Measurements from ENCODE around the gene CYBA. TPM values are rescaled to one million over a fixed set of nuclear protein-coding genes. Genes with fewer than 3 reads are reported as not detected.
A peak's percentile ranks its signal among the peaks of the same experiment; 100 is the strongest.
"Not testable (repeated sequence)": the region's sequence is repeated elsewhere in the genome, so short reads cannot be mapped to it uniquely, and the experiment has no call there.

The CYBA gene
- total and polyA plus RNA-seq, 9 donors = 41.9 to 69.3 (median 50.4) TPM

DNA sequence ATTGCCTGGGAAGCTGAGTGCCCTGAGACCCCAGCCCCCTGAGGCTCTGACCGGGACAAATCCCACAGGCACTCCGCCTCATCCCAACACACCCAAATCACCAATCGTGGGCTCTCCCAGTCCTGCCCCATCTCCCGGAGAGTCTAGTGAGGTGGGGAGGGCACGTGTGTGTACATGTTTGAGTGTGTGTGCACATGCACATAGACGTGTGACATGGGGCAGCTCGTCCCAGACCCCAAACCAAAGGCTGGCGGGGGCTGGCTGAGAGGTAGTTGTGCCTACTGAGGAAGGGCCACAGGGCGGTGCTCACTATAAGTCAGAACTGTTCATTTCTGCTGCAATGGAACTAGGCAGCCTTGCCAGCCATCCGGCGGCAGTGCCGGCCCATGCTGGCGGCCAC lies 26.9 kb upstream of the CYBA start:
- Histone ChIP-seq H3K27ac (ENCODE audit: low read length) (no peak overlapping the region), H3K9me3 (replicated peaks; ENCODE audit: control insufficient read depth, low read depth, low read length) (no peaks in the 10 kb centered on the region), H3K4me3 (ENCODE audit: low read length) (no peak overlapping the region), H3K4me1 (ENCODE audit: control insufficient read depth, insufficient read depth, low read length) (peaks cover 47% of the 10 kb centered on the region), H3K36me3 (ENCODE audit: control insufficient read depth, insufficient read depth, low read length) (peaks cover 9% of the 10 kb centered on the region), H3K27me3 (ENCODE audit: control insufficient read depth, insufficient read depth, low read length) (peaks cover 21% of the 10 kb centered on the region)
- no peak for DNase-seq
- 52% methylated on average over 7 of the region's 13 CpGs for WGBS (ENCODE audit: insufficient coverage)

DNA sequence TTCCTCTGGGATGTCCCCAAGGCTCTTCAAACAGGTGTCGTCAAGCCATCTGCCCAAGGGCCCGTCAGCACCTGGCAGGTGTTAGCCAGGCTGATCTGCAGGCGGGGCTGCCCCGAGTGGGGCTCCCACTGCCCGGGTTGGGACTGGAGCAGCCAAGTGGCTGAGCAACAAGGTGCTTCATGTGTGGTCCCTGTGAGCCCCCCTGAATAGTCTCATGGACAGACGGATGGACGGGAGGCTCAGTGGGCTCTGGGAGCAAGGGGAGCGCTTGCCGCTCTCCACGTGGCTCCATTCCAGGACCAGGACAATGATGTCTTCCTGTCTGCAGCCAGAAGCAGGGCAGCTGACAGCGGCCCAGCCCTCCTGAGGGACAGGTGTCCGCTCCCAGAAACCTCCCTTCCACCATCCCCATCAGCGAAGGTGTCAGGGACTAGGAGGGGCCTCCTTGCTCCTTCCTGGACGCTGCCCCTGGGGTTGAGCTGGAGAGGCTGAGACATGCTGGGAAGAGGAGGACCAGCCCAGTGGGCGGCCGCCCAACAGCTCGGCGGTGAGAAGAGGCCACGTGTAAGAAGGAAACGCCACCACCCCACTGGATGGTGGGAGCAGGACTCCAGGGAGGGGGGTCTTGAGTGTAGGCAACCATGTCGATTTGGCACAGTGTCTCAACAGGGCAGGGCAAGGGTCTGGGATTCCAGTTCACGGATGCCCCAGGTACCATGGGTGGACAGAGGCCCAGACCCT lies 25.8 kb upstream of the CYBA start:
- Histone ChIP-seq H3K9me3 (replicated peaks; ENCODE audit: control insufficient read depth, low read depth, low read length) (no peaks in the 10 kb centered on the region), H3K27ac (ENCODE audit: low read length) (no peak overlapping the region), H3K4me3 (ENCODE audit: low read length) (no peak overlapping the region), H3K36me3 (ENCODE audit: control insufficient read depth, insufficient read depth, low read length) (peaks cover 12% of the 10 kb centered on the region), H3K4me1 (ENCODE audit: control insufficient read depth, insufficient read depth, low read length) (peaks cover 51% of the 10 kb centered on the region), H3K27me3 (ENCODE audit: control insufficient read depth, insufficient read depth, low read length) (peaks cover 15% of the 10 kb centered on the region)
- no peak for DNase-seq
- 69% methylated on average over 19 of the region's 22 CpGs for WGBS (ENCODE audit: insufficient coverage)

DNA sequence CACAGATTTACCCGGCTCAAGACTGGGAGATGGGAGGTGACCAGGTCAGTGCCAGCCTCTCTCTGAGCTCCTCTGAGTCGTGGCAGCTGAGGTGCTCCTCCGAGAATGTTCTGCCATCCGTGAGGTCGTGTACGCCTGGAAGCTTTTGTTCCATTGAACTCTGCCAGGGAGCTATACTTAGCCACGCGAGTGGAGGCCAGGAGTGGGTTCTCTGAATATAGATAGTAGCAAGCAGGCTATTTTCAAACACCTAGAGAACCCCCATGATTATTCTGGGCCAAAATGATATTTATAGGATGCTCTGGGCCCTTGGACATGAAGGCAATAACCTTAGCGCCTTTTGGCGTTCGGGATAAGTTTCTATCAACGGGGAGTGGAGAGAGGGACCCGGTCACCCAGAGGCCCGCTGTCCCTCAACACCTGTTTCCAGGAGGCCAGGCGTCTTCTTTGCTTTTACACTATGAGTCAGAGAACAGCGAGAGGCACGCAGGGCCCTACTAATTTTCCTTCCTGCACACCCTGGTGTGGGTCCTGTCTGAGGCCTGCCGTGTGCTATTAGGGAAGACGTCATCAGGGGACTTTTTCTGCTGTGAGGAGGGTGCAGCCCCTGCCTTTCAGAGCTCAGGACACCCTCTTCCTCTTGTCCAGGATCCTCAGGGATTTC lies 23.0 kb upstream of the CYBA start:
- H3K4me3 ChIP-seq (ENCODE audit: low read length) = no peak overlapping the region
- peak overlapping the region; percentile 82 for H3K27ac ChIP-seq (ENCODE audit: low read length)
- no peaks in the 10 kb centered on the region for H3K9me3 ChIP-seq (replicated peaks; ENCODE audit: control insufficient read depth, low read depth, low read length)
- 90% methylated on average over 13 of the region's 19 CpGs for WGBS (ENCODE audit: insufficient coverage)
- H3K4me1 ChIP-seq (ENCODE audit: control insufficient read depth, insufficient read depth, low read length) = peaks cover 51% of the 10 kb centered on the region
- H3K36me3 ChIP-seq (ENCODE audit: control insufficient read depth, insufficient read depth, low read length) = peaks cover 12% of the 10 kb centered on the region
- peak; percentile 51 for DNase-seq
- H3K27me3 ChIP-seq (ENCODE audit: control insufficient read depth, insufficient read depth, low read length) = peaks cover 9% of the 10 kb centered on the region

GRCh38 chr16:88672776-88673175 lies 21.9 kb upstream of the CYBA start:
- peaks cover 48% of the 10 kb centered on the region for H3K4me1 ChIP-seq (ENCODE audit: control insufficient read depth, insufficient read depth, low read length)
- H3K36me3 ChIP-seq (ENCODE audit: control insufficient read depth, insufficient read depth, low read length) = peaks cover 14% of the 10 kb centered on the region
- H3K9me3 ChIP-seq (replicated peaks; ENCODE audit: control insufficient read depth, low read depth, low read length) = no peaks in the 10 kb centered on the region
- no peak for DNase-seq
- 22% methylated on average over 4 of the region's 11 CpGs for WGBS (ENCODE audit: insufficient coverage)
- no peak overlapping the region for H3K4me3 ChIP-seq (ENCODE audit: low read length)
- H3K27ac ChIP-seq (ENCODE audit: low read length) = peak overlapping the region; percentile 74
- H3K27me3 ChIP-seq (ENCODE audit: control insufficient read depth, insufficient read depth, low read length) = no peaks in the 10 kb centered on the region

GRCh38 chr16:88671806-88672205 lies 21.0 kb upstream of the CYBA start:
- DNase-seq = no peak
- Histone ChIP-seq H3K9me3 (replicated peaks; ENCODE audit: control insufficient read depth, low read depth, low read length) (no peaks in the 10 kb centered on the region), H3K4me1 (ENCODE audit: control insufficient read depth, insufficient read depth, low read length) (peaks cover 46% of the 10 kb centered on the region), H3K27ac (ENCODE audit: low read length) (no peak overlapping the region), H3K4me3 (ENCODE audit: low read length) (no peak overlapping the region), H3K36me3 (ENCODE audit: control insufficient read depth, insufficient read depth, low read length) (peaks cover 16% of the 10 kb centered on the region), H3K27me3 (ENCODE audit: control insufficient read depth, insufficient read depth, low read length) (no peaks in the 10 kb centered on the region)
- WGBS (ENCODE audit: insufficient coverage) = 89% methylated on average over 23 of the region's 23 CpGs

GRCh38 chr16:88669980-88670379 lies 19.1 kb upstream of the CYBA start:
- peak; percentile 59 for DNase-seq
- Histone ChIP-seq H3K27ac (ENCODE audit: low read length) (no peak overlapping the region), H3K4me3 (ENCODE audit: low read length) (no peak overlapping the region), H3K27me3 (ENCODE audit: control insufficient read depth, insufficient read depth, low read length) (no peaks in the 10 kb centered on the region), H3K36me3 (ENCODE audit: control insufficient read depth, insufficient read depth, low read length) (peaks cover 11% of the 10 kb centered on the region), H3K9me3 (replicated peaks; ENCODE audit: control insufficient read depth, low read depth, low read length) (no peaks in the 10 kb centered on the region), H3K4me1 (ENCODE audit: control insufficient read depth, insufficient read depth, low read length) (peaks cover 35% of the 10 kb centered on the region)
- WGBS (ENCODE audit: insufficient coverage) = no CpG with 5 or more reads among the region's 10 CpGs

DNA sequence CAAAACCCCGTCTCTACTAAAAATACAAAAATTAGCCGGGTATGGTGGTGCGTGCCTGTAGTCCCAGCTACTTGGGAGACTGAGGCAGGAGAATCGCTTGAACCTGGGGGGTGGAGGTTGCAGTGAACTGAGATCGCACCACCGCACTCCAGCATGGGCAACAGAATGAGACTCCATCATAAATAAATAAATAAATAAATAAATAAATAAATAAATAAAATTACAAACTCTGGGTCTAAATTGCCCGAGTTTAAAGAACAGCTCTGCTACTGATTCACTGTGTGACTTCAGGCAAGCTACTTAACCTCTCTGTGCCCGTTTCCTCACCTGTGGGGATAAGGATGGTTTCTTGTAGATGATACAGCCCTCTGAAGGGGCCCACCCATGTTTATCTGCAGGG lies 18.6 kb upstream of the CYBA start:
- H3K4me1 ChIP-seq (ENCODE audit: control insufficient read depth, insufficient read depth, low read length) = peaks cover 36% of the 10 kb centered on the region
- WGBS (ENCODE audit: insufficient coverage) = no CpG with 5 or more reads among the region's 8 CpGs

GRCh38 chr16:88667461-88667860 lies 16.6 kb upstream of the CYBA start:
- Histone ChIP-seq H3K4me3 (ENCODE audit: low read length) (no peak overlapping the region), H3K4me1 (ENCODE audit: control insufficient read depth, insufficient read depth, low read length) (peaks cover 26% of the 10 kb centered on the region), H3K27me3 (ENCODE audit: control insufficient read depth, insufficient read depth, low read length) (no peaks in the 10 kb centered on the region), H3K36me3 (ENCODE audit: control insufficient read depth, insufficient read depth, low read length) (peaks cover 11% of the 10 kb centered on the region), H3K27ac (ENCODE audit: low read length) (no peak overlapping the region), H3K9me3 (replicated peaks; ENCODE audit: control insufficient read depth, low read depth, low read length) (no peaks in the 10 kb centered on the region)
- no peak for DNase-seq
- 20% methylated on average over 2 of the region's 5 CpGs for WGBS (ENCODE audit: insufficient coverage)

More for the DNA sequence above, 18.6 kb upstream of the CYBA start:
- H3K27ac ChIP-seq (ENCODE audit: low read length); DNase-seq; H3K27me3 ChIP-seq (ENCODE audit: control insufficient read depth, insufficient read depth, low read length); H3K9me3 ChIP-seq (replicated peaks; ENCODE audit: control insufficient read depth, low read depth, low read length); H3K4me3 ChIP-seq (ENCODE audit: low read length): not testable (repeated sequence)
- H3K36me3 ChIP-seq (ENCODE audit: control insufficient read depth, insufficient read depth, low read length) = peaks cover 11% of the 10 kb centered on the region

DNA sequence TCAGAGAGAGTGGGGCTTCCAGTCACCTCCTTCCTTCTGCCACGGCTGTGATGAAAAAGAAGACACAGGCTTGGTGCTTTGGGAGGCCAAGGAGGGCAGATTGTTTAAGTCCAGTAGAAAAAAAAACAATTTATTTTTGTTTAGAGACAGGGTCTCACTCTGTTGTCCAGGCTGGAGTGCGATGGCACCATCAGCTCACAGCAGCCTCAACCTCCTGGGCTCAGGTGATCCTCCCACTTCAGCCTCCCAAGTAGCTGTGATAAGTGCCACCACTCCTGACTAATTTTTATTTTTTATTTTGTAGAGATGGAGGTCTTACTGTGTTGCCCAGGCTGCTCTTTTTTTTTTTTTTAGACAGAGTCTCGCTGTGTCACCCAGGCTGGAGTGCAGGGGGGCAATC lies 14.7 kb upstream of the CYBA start:
- WGBS (ENCODE audit: insufficient coverage) = no CpG with 5 or more reads among the region's 3 CpGs
- Histone ChIP-seq H3K4me1 (ENCODE audit: control insufficient read depth, insufficient read depth, low read length) (peaks cover 31% of the 10 kb centered on the region), H3K36me3 (ENCODE audit: control insufficient read depth, insufficient read depth, low read length) (peaks cover 8% of the 10 kb centered on the region), H3K27me3 (ENCODE audit: control insufficient read depth, insufficient read depth, low read length) (no peaks in the 10 kb centered on the region), H3K27ac (ENCODE audit: low read length) (peak overlapping the region; percentile 62), H3K4me3 (ENCODE audit: low read length) (no peak overlapping the region), H3K9me3 (replicated peaks; ENCODE audit: control insufficient read depth, low read depth, low read length) (no peaks in the 10 kb centered on the region)
- no peak for DNase-seq

GRCh38 chr16:88665148-88665547 lies 14.3 kb upstream of the CYBA start:
- DNase-seq = peak; percentile 64
- no peaks in the 10 kb centered on the region for H3K9me3 ChIP-seq (replicated peaks; ENCODE audit: control insufficient read depth, low read depth, low read length)

More at GRCh38 chr16:88665148-88665547, 14.3 kb upstream of the CYBA start:
- Histone ChIP-seq H3K27me3 (ENCODE audit: control insufficient read depth, insufficient read depth, low read length) (no peaks in the 10 kb centered on the region), H3K36me3 (ENCODE audit: control insufficient read depth, insufficient read depth, low read length) (peaks cover 8% of the 10 kb centered on the region), H3K27ac (ENCODE audit: low read length) (peak overlapping the region; percentile 62), H3K4me1 (ENCODE audit: control insufficient read depth, insufficient read depth, low read length) (peaks cover 31% of the 10 kb centered on the region), H3K4me3 (ENCODE audit: low read length) (no peak overlapping the region)
- WGBS (ENCODE audit: insufficient coverage) = 89% methylated on average over 2 of the region's 4 CpGs
